HG03280 (cell line): ENCODE results near the gene TRPM2.
"Not testable (repeated sequence)": the region's sequence is repeated elsewhere in the genome, so short reads cannot be mapped to it uniquely, and the experiment has no call there.

Experiments used
- ATAC-seq: cut with Tn5 transposase; IDR thresholded peaks from one replicate; pipeline ENCODE4 v1.9.1; 2021; ENCODE audit warnings: mild to moderate bottlenecking, moderate library complexity; ENCODE audit not compliant: unreplicated experiment

Gene TRPM2

DNA sequence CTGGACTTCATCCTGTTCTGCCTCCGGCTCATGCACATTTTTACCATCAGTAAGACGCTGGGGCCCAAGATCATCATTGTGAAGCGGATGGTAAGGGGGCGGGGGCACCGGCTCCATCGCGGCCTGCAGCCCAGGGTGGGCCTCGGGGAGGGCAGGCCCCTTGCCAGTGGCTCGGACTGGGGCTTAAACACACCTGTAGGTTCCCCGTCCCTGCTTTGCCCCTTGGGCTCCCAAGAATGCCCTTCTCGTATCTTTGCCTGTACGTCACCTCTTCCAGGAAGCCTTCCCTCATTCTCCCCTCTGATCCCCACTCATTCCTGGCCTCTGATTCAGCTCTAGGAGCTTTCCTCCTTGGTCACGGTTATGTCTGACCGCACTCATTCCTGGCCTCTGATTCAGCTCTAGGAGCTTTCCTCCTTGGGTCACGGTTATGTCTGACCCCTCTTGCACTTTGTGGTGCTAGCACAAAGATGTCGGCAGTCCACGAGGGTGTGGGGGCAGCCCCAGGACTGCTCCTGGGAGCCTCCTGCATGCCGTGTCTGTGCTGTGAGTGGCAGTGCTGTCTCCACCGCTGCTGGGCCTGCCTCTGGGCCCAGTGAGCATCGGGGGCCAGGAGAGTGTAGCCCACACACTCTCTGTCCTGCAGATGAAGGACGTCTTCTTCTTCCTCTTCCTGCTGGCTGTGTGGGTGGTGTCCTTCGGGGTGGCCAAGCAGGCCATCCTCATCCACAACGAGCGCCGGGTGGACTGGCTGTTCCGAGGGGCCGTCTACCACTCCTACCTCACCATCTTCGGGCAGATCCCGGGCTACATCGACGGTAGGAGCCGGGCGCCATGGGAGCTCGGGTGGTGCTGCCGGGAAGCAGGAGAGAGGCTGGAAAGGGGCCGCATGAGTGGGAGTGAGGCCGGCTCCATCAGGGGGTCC, 52.8 kb downstream of the TRPM2 start:
- no peak for ATAC-seq

DNA sequence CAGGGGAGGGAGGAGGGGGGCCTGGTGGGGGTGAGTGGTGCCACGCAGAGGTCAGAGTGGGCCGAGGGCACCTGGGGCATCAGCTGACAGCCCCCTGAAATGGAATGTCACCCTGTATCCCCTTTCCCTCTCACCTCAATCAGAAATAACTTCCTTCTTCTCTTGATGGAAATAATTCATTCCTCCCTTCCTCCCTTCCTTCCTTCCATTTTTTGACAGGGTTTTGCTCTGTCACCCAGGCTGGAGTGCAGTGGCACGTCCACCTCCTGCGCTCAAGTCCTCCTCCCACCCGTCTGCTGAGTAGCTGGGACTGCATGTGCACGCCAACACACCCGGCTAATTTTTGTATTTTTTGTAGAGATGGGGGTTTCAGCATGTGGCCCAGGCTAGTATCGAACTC, 53.5 kb downstream of the TRPM2 start:
- no peak for ATAC-seq

GRCh38 chr21:44407493-44407892, 54.1 kb downstream of the TRPM2 start:
- ATAC-seq, result no peak

GRCh38 chr21:44408226-44408625, 54.8 kb downstream of the TRPM2 start:
- ATAC-seq, result no peak

GRCh38 chr21:44413566-44414290, 60.3 kb downstream of the TRPM2 start:
- ATAC-seq, result no peak

GRCh38 chr21:44414291-44415072, 61.1 kb downstream of the TRPM2 start:
- ATAC-seq, result no peak

GRCh38 chr21:44415073-44416025, 61.9 kb downstream of the TRPM2 start:
- ATAC-seq, result no peak

- ATAC-seq, result no peak
Measured at GRCh38 chr21:44416193-44416592, 62.8 kb downstream of the TRPM2 start.

DNA sequence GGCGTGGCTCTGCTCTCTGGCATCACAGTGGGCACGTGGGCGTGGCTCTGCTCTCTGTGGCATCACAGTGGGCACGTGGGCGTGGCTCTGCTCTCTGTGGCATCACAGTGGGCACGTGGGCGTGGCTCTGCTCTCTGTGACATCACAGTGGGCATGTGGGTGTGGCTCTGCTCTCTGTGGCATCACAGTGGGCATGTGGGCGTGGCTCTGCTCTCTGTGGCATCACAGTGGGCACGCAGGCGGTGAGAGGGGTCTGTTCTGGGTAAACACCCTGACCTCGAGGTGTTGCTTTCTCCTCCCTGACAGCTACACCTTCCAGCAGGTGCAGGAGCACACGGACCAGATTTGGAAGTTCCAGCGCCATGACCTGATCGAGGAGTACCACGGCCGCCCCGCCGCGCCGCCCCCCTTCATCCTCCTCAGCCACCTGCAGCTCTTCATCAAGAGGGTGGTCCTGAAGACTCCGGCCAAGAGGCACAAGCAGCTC, 64.2 kb downstream of the TRPM2 start:
- ATAC-seq, result not testable (repeated sequence)

DNA sequence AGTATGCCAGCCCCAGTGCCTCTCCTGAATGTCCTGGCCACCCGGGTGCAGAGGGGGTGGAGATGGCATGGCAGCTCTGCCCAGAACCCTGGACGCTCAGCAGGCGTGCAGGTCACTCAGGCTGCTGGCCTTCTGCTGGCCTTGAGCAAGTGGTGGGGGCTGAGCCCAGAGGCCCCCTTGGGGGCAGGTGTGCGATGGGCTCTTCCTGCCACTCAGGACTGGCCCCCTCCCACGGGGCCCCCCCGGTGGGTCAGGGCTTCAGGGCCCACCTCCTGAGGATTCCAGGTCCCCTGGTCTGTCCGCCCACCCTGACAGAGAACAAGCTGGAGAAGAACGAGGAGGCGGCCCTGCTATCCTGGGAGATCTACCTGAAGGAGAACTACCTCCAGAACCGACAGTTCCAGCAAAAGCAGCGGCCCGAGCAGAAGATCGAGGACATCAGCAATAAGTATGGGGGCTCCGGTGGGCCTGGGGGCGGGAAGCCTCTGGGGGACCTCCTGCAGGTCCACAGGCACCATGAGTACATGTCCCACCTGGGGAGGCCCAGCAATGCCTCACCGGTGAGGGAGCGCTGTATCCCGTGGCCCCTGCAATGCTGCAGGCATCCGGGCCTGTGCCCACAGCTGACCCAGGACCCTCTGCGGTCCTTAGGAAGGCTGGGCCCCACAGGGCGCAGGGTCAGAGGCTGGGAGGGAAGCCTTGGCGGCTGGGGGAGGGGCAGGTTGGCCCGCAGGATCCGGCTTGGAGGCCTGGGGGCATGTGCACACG, 64.9 kb downstream of the TRPM2 start:
- no peak for ATAC-seq

- no peak for ATAC-seq
Measured at GRCh38 chr21:44418876-44419230, 65.4 kb downstream of the TRPM2 start.

GRCh38 chr21:44419679-44420078, 66.3 kb downstream of the TRPM2 start:
- ATAC-seq, result no peak

- ATAC-seq, result no peak
Measured at GRCh38 chr21:44420416-44421205, 67.2 kb downstream of the TRPM2 start.

GRCh38 chr21:44421901-44422840, 68.8 kb downstream of the TRPM2 start:
- no peak for ATAC-seq

DNA sequence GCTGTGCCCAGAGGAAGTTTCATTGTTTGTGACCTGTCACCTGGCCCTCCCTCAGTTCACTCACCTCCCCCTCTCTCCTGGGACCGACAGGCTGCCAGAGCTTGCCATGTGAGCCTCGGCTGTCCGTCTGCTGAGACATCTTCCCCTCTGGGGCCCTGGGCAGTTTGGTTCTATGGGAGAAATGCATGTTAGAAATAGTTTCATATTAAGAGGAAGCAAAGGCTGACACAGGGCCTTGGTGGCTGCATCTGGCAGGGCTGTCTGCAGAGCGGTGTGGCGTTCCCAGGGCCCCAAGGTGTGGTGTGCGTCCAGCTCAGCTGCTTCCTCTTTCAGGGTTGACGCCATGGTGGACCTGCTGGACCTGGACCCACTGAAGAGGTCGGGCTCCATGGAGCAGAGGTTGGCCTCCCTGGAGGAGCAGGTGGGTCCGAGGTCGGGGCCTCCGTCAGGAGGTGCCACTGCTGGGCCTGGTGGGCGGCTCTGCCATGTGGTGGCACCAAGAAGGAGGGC, 69.9 kb downstream of the TRPM2 start:
- ATAC-seq, result no peak

DNA sequence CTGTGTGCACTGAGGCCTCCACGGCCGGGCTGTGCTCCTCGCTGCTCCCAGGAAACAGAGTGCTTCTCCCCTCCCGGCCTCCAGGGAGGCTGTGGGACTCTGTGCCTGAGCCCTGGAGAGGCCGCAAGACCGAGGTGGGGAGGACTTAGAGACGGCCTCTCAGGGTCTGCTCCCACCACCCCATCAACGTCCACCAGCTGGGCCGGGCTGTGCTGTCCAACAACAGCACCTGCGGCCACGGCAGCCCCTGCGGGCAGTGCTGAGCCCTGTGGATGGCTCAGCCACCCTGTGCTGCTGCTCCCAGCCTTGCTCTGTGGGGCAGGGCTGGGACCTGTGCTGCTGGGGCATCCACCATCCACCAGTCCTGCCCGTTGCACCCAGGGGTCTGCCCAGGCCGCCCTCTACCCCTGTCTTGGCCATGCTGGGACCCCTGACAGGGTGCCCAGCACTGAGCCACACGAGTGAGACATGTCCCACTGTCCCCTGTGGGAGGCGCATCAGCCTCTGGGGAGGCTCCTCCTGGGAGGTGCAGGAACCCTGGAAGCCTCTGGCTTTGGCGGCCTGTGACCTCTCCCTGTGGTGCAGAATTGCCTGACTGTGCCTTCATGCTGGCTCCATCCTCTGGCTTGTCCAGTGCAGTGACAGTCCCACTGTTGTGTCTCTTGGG, 70.7 kb downstream of the TRPM2 start:
- no peak for ATAC-seq
